ENCODE measurements around the gene TREX2. TPM values are rescaled to one million over a fixed set of nuclear protein-coding genes. Genes with fewer than 3 reads are reported as not detected.

Gene TREX2
- total RNA-seq, 2 experiments from 2014 or later = 1.8 to 2.0 TPM

GRCh38 chrX:153485396-153486080 is 39.7 kb upstream of the TREX2 start:
- H3K27ac Mint-ChIP-seq = no peak overlapping the region
- no peaks in the 10 kb centered on the region for H3K36me3 Mint-ChIP-seq
- no peak overlapping the region for H3K4me3 Mint-ChIP-seq
- CTCF ChIA-PET = interaction anchor here (2.0 kb wide), 1 partner anchor 15 kb away, joined by 4 read pairs; the partner anchor contains the start of gene HAUS7
- DNase-seq (no peak), ATAC-seq (no peak)
- no peaks in the 10 kb centered on the region for H3K4me1 Mint-ChIP-seq
- H3K9me3 Mint-ChIP-seq (ENCODE audit: low read depth) = no peaks in the 10 kb centered on the region
- no peaks in the 10 kb centered on the region for H3K27me3 Mint-ChIP-seq

GRCh38 chrX:153482376-153483015 is 36.6 kb upstream of the TREX2 start:
- H3K4me3 Mint-ChIP-seq = no peak overlapping the region
- no peaks in the 10 kb centered on the region for H3K27me3 Mint-ChIP-seq
- H3K36me3 Mint-ChIP-seq = no peaks in the 10 kb centered on the region
- no peaks in the 10 kb centered on the region for H3K4me1 Mint-ChIP-seq
- H3K27ac Mint-ChIP-seq = no peak overlapping the region
- no peaks in the 10 kb centered on the region for H3K9me3 Mint-ChIP-seq (ENCODE audit: low read depth)
- no peak for DNase-seq
- CTCF ChIA-PET = no interaction called here
- ATAC-seq = no peak

GRCh38 chrX:153481043-153481442 is 35.2 kb upstream of the TREX2 start:
- Mint-ChIP-seq H3K9me3 (ENCODE audit: low read depth) (no peaks in the 10 kb centered on the region), H3K4me3 (no peak overlapping the region), H3K4me1 (no peaks in the 10 kb centered on the region), H3K36me3 (no peaks in the 10 kb centered on the region), H3K27ac (no peak overlapping the region), H3K27me3 (peaks cover 3% of the 10 kb centered on the region)
- ATAC-seq (no peak), DNase-seq (no peak)
- CTCF ChIA-PET = no interaction called here

- Mint-ChIP-seq H3K4me1 (peaks cover 3% of the 10 kb centered on the region), H3K27ac (no peak overlapping the region), H3K27me3 (peaks cover 10% of the 10 kb centered on the region), H3K4me3 (no peak overlapping the region), H3K9me3 (ENCODE audit: low read depth) (no peaks in the 10 kb centered on the region), H3K36me3 (no peaks in the 10 kb centered on the region)
- DNase-seq (no peak), ATAC-seq (no peak)
- CTCF ChIA-PET = no interaction called here
Measured at GRCh38 chrX:153478746-153479145, 32.9 kb upstream of the TREX2 start.

GRCh38 chrX:153477901-153478300 is 32.0 kb upstream of the TREX2 start:
- ATAC-seq = no peak
- DNase-seq = no peak
- Mint-ChIP-seq H3K27ac (no peak overlapping the region), H3K4me1 (peaks cover 3% of the 10 kb centered on the region), H3K27me3 (peaks cover 10% of the 10 kb centered on the region), H3K36me3 (no peaks in the 10 kb centered on the region), H3K9me3 (ENCODE audit: low read depth) (no peaks in the 10 kb centered on the region), H3K4me3 (no peak overlapping the region)
- CTCF ChIA-PET = interaction anchor here (0.9 kb wide), 1 partner anchor 30 kb away, joined by 3 read pairs; no protein-coding TSS in a partner anchor

GRCh38 chrX:153477364-153477857 is 31.6 kb upstream of the TREX2 start:
- CTCF ChIA-PET = interaction anchor here (0.9 kb wide), 1 partner anchor 30 kb away, joined by 3 read pairs; no protein-coding TSS in a partner anchor
- Mint-ChIP-seq H3K4me1 (peaks cover 3% of the 10 kb centered on the region), H3K27ac (no peak overlapping the region), H3K36me3 (no peaks in the 10 kb centered on the region), H3K27me3 (peaks cover 10% of the 10 kb centered on the region), H3K9me3 (ENCODE audit: low read depth) (no peaks in the 10 kb centered on the region), H3K4me3 (no peak overlapping the region)
- ATAC-seq (no peak), DNase-seq (no peak)

GRCh38 chrX:153476666-153477363 is 31.0 kb upstream of the TREX2 start:
- Mint-ChIP-seq H3K36me3 (no peaks in the 10 kb centered on the region), H3K9me3 (ENCODE audit: low read depth) (no peaks in the 10 kb centered on the region), H3K4me3 (no peak overlapping the region), H3K27me3 (peaks cover 10% of the 10 kb centered on the region), H3K27ac (no peak overlapping the region), H3K4me1 (peaks cover 3% of the 10 kb centered on the region)
- DNase-seq = no peak
- CTCF ChIA-PET = no interaction called here
- no peak for ATAC-seq

GRCh38 chrX:153475751-153476281 is 30.0 kb upstream of the TREX2 start:
- CTCF ChIA-PET = interaction anchor here (1.3 kb wide), 1 partner anchor 32 kb away, joined by 3 read pairs; no protein-coding TSS in a partner anchor
- Mint-ChIP-seq H3K27ac (no peak overlapping the region), H3K36me3 (no peaks in the 10 kb centered on the region), H3K27me3 (peaks cover 10% of the 10 kb centered on the region), H3K4me3 (no peak overlapping the region), H3K9me3 (ENCODE audit: low read depth) (no peaks in the 10 kb centered on the region), H3K4me1 (peaks cover 6% of the 10 kb centered on the region)
- DNase-seq (no peak), ATAC-seq (no peak)

GRCh38 chrX:153475271-153475670 is 29.4 kb upstream of the TREX2 start:
- CTCF ChIA-PET = interaction anchor here (1.3 kb wide), 1 partner anchor 32 kb away, joined by 3 read pairs; no protein-coding TSS in a partner anchor
- Mint-ChIP-seq H3K4me1 (peaks cover 6% of the 10 kb centered on the region), H3K36me3 (no peaks in the 10 kb centered on the region), H3K27me3 (peaks cover 10% of the 10 kb centered on the region), H3K9me3 (ENCODE audit: low read depth) (no peaks in the 10 kb centered on the region), H3K4me3 (no peak overlapping the region), H3K27ac (no peak overlapping the region)
- ATAC-seq (no peak), DNase-seq (no peak)

- Mint-ChIP-seq H3K27ac (no peak overlapping the region), H3K4me1 (peaks cover 6% of the 10 kb centered on the region), H3K27me3 (peaks cover 10% of the 10 kb centered on the region), H3K4me3 (no peak overlapping the region), H3K36me3 (no peaks in the 10 kb centered on the region), H3K9me3 (ENCODE audit: low read depth) (no peaks in the 10 kb centered on the region)
- ATAC-seq (no peak), DNase-seq (no peak)
- CTCF ChIA-PET = interaction anchor here (1.3 to 1.5 kb wide), 3 partner anchors 14 to 75 kb away, joined by 3 to 4 read pairs (median 3); no protein-coding TSS in a partner anchor
Measured at GRCh38 chrX:153474718-153475117, 28.9 kb upstream of the TREX2 start.

GRCh38 chrX:153474266-153474665 is 28.4 kb upstream of the TREX2 start:
- no peak overlapping the region for H3K27ac Mint-ChIP-seq
- H3K4me1 Mint-ChIP-seq = peaks cover 8% of the 10 kb centered on the region
- H3K36me3 Mint-ChIP-seq = no peaks in the 10 kb centered on the region
- H3K27me3 Mint-ChIP-seq = peaks cover 10% of the 10 kb centered on the region
- no peak for DNase-seq
- CTCF ChIA-PET = interaction anchor here (1.3 to 5.3 kb wide), 3 partner anchors 14 to 75 kb away, joined by 3 to 56 read pairs (median 4); no protein-coding TSS in a partner anchor
- H3K9me3 Mint-ChIP-seq (ENCODE audit: low read depth) = no peaks in the 10 kb centered on the region
- no peak overlapping the region for H3K4me3 Mint-ChIP-seq
- no peak for ATAC-seq

GRCh38 chrX:153473126-153473525 is 27.3 kb upstream of the TREX2 start:
- H3K27ac Mint-ChIP-seq = no peak overlapping the region

More at GRCh38 chrX:153473126-153473525, 27.3 kb upstream of the TREX2 start:
- DNase-seq (no peak), ATAC-seq (no peak)
- Mint-ChIP-seq H3K4me1 (peaks cover 11% of the 10 kb centered on the region), H3K27me3 (peaks cover 10% of the 10 kb centered on the region), H3K9me3 (ENCODE audit: low read depth) (no peaks in the 10 kb centered on the region), H3K4me3 (no peak overlapping the region), H3K36me3 (no peaks in the 10 kb centered on the region)
- CTCF ChIA-PET = interaction anchor here (1.5 to 5.3 kb wide), 3 partner anchors 12 to 34 kb away, joined by 4 to 56 read pairs (median 4); no protein-coding TSS in a partner anchor

Measured in activated CD8-positive, alpha-beta memory T cell treated with anti-CD3 and anti-CD28 coated beads, Interleukin-2, amount 10 ng/mL, durations not matched to agents 7 days and 5 days (primary cell).